Breast epithelium (tissue), 3 donors: ENCODE measurements around the gene POLA1.

Experiments
- CTCF ChIP-seq, 3 donors: fragments of 450-650 bp; IDR thresholded peaks; one replicate each; pipeline ENCODE4 v1.5.1; 2016 to 2017; ENCODE audit warnings: antibody characterized with exemption in 3 of 3, mild to moderate bottlenecking in 3 of 3, moderate library complexity in 3 of 3
- POLR2A ChIP-seq: fragments of 450-650 bp; IDR thresholded peaks from one replicate; pipeline ENCODE4 v1.6.1; 2016; ENCODE audit warnings: antibody characterized with exemption, mild to moderate bottlenecking, moderate library complexity
- POLR2AphosphoS5 ChIP-seq, 3 donors: sonication (generic); formaldehyde crosslinking; IDR thresholded peaks; one replicate each; pipeline ENCODE4 v1.6.1; 2017; ENCODE audit warnings: antibody characterized with exemption in 3 of 3

- TF ChIP-seq CTCF (IDR thresholded peaks at IDR 0.05): no peak
- no peak for TF ChIP-seq POLR2A
- TF ChIP-seq POLR2AphosphoS5 (IDR thresholded peaks at IDR 0.05): no peak
These were observed 41.9 kb upstream of the POLA1 start for GRCh38 chrX:24651783-24652182.
